Measurements from ENCODE around the gene PUS7L. TPM values are rescaled to one million over a fixed set of nuclear protein-coding genes. Genes with fewer than 3 reads are reported as not detected.

PUS7L gene
- total RNA-seq (2014; rRNA removed; shearing (Covaris generic); ENCODE audit: low replicate concordance): 19.1 and 24.3 TPM in 2 replicates

GRCh38 chr12:43758728-43759563 is at the start of gene PUS7L, which contains the start of gene IRAK4:
Gene PUS7L (minus strand): TSS chr12:43758790. CDS start chr12:43755245, 3,545 bp downstream.
Gene IRAK4 (plus strand): TSS chr12:43758951. CDS start chr12:43768112, 9,161 bp downstream.
- H3K9me3 ChIP-seq: no peaks in the 10 kb centered on the region
- H3K4me3 ChIP-seq: peak within 1 kb of the TSS; percentile 89
- peaks cover 19% of the 10 kb centered on the region for H3K36me3 ChIP-seq
- peak; percentile 92 for DNase-seq
- H3K27me3 ChIP-seq: no peaks in the 10 kb centered on the region

GRCh38 chr12:43807386-43807785 is 48.8 kb upstream of the PUS7L start:
- no peak for DNase-seq
- Histone ChIP-seq H3K4me3 (no peak overlapping the region), H3K36me3 (peaks cover 19% of the 10 kb centered on the region), H3K27me3 (no peaks in the 10 kb centered on the region), H3K9me3 (no peaks in the 10 kb centered on the region)

- peaks cover 26% of the 10 kb centered on the region for H3K36me3 ChIP-seq
- H3K4me3 ChIP-seq: peak overlapping the region; percentile 97
- H3K9me3 ChIP-seq: no peaks in the 10 kb centered on the region
- DNase-seq: no peak
- H3K27me3 ChIP-seq: no peaks in the 10 kb centered on the region
Observed at GRCh38 chr12:43806737-43807072, 48.1 kb upstream of the PUS7L start.

GRCh38 chr12:43805860-43806736 is 47.5 kb upstream of the PUS7L start, which contains the start of gene TWF1:
Gene TWF1 (minus strand): TSS chr12:43806317. CDS start chr12:43806245, 72 bp downstream.
- H3K9me3 ChIP-seq: no peaks in the 10 kb centered on the region
- no peaks in the 10 kb centered on the region for H3K27me3 ChIP-seq
- H3K4me3 ChIP-seq: peak within 1 kb of the TSS; percentile 97
- H3K36me3 ChIP-seq: peaks cover 32% of the 10 kb centered on the region
- DNase-seq: peak; percentile 86

GRCh38 chr12:43805149-43805859 is 46.7 kb upstream of the PUS7L start:
- peak overlapping the region; percentile 97 for H3K4me3 ChIP-seq
- H3K9me3 ChIP-seq: no peaks in the 10 kb centered on the region
- no peaks in the 10 kb centered on the region for H3K27me3 ChIP-seq
- H3K36me3 ChIP-seq: peaks cover 40% of the 10 kb centered on the region
- DNase-seq: no peak

- Histone ChIP-seq H3K9me3 (no peaks in the 10 kb centered on the region), H3K36me3 (peaks cover 82% of the 10 kb centered on the region), H3K4me3 (no peak overlapping the region), H3K27me3 (no peaks in the 10 kb centered on the region)
- no peak for DNase-seq
Observed at GRCh38 chr12:43797561-43798217, 39.1 kb upstream of the PUS7L start.

GRCh38 chr12:43795716-43796280 is 37.2 kb upstream of the PUS7L start:
- no peak overlapping the region for H3K4me3 ChIP-seq
- peaks cover 63% of the 10 kb centered on the region for H3K36me3 ChIP-seq
- no peaks in the 10 kb centered on the region for H3K9me3 ChIP-seq
- DNase-seq: no peak
- H3K27me3 ChIP-seq: no peaks in the 10 kb centered on the region

- DNase-seq: peak; percentile 69
- H3K27me3 ChIP-seq: no peaks in the 10 kb centered on the region
- no peak overlapping the region for H3K4me3 ChIP-seq
Observed at GRCh38 chr12:43789941-43790340, 31.4 kb upstream of the PUS7L start.

GRCh38 chr12:43786899-43787693 is 28.5 kb upstream of the PUS7L start:
- Histone ChIP-seq H3K27me3 (no peaks in the 10 kb centered on the region), H3K4me3 (no peak overlapping the region), H3K36me3 (peaks cover 30% of the 10 kb centered on the region), H3K9me3 (no peaks in the 10 kb centered on the region)
- peak; percentile 3 for DNase-seq

More at GRCh38 chr12:43789941-43790340, 31.4 kb upstream of the PUS7L start:
- no peaks in the 10 kb centered on the region for H3K9me3 ChIP-seq
- peaks cover 24% of the 10 kb centered on the region for H3K36me3 ChIP-seq

GRCh38 chr12:43776498-43776897 is 17.9 kb upstream of the PUS7L start:
- Histone ChIP-seq H3K9me3 (no peaks in the 10 kb centered on the region), H3K27me3 (no peaks in the 10 kb centered on the region), H3K36me3 (peaks cover 20% of the 10 kb centered on the region), H3K4me3 (no peak overlapping the region)
- no peak for DNase-seq

GRCh38 chr12:43766291-43766690 is 7.7 kb upstream of the PUS7L start:
- Histone ChIP-seq H3K4me3 (no peak overlapping the region), H3K36me3 (peaks cover 9% of the 10 kb centered on the region; the same call in 1 of the 2 replicates), H3K27me3 (no peaks in the 10 kb centered on the region), H3K9me3 (no peaks in the 10 kb centered on the region)
- no peak for DNase-seq

- Histone ChIP-seq H3K36me3 (no peaks in the 10 kb centered on the region; the same call in 1 of the 2 replicates), H3K27me3 (no peaks in the 10 kb centered on the region), H3K4me3 (no peak overlapping the region), H3K9me3 (no peaks in the 10 kb centered on the region)
- DNase-seq: no peak
Observed at GRCh38 chr12:43764528-43764927, 5.9 kb upstream of the PUS7L start.

- Histone ChIP-seq H3K4me3 (no peak overlapping the region), H3K27me3 (no peaks in the 10 kb centered on the region), H3K9me3 (no peaks in the 10 kb centered on the region), H3K36me3 (no peaks in the 10 kb centered on the region)
- no peak for DNase-seq
Observed at GRCh38 chr12:43763769-43764168, 5.2 kb upstream of the PUS7L start.

- H3K4me3 ChIP-seq: no peak overlapping the region
- H3K36me3 ChIP-seq: no peaks in the 10 kb centered on the region; the same call in 1 of the 2 replicates
- H3K27me3 ChIP-seq: no peaks in the 10 kb centered on the region
- DNase-seq: no peak
- H3K9me3 ChIP-seq: no peaks in the 10 kb centered on the region
Observed at GRCh38 chr12:43762596-43762995, 4.0 kb upstream of the PUS7L start.

- no peak for DNase-seq
Observed at GRCh38 chr12:43761500-43761899, 2.9 kb upstream of the PUS7L start.

More at GRCh38 chr12:43761500-43761899, 2.9 kb upstream of the PUS7L start:
- Histone ChIP-seq H3K36me3 (no peaks in the 10 kb centered on the region; the same call in 1 of the 2 replicates), H3K9me3 (no peaks in the 10 kb centered on the region), H3K27me3 (no peaks in the 10 kb centered on the region), H3K4me3 (no peak overlapping the region)

Measured in MG63 (cell line).